GM23338 (cell line): ENCODE data around the gene SHISAL2A. TPM values are rescaled to one million over a fixed set of nuclear protein-coding genes. Genes with fewer than 3 reads are reported as not detected.

Experiments used
- ATAC-seq: fragments of 200-7000 bp; cut with Tn5 transposase; 3 replicates; pipeline ENCODE4 v1.9.1; 2020
- DNase-seq: peaks from one replicate; pipeline ENCODE4 v3.0.0-alpha.2; 2015; ENCODE audit warnings: low spot score
- H2AFZ ChIP-seq: fragments of 200-600 bp; sonication (generic); 2 replicates; pipeline ENCODE4 v1.8.0; 2016; ENCODE audit warnings: antibody characterized with exemption, mild to moderate bottlenecking, moderate library complexity
- H3F3A ChIP-seq: fragments of 200-600 bp; sonication (generic); replicated peaks from 2 replicates; pipeline ENCODE4 v1.8.0; 2017; ENCODE audit warnings: antibody characterized with exemption, mixed run types, low read depth
- H3K27ac ChIP-seq: fragments of 200-600 bp; sonication (generic); 2 replicates; pipeline ENCODE4 v1.6.1; 2016; ENCODE audit warnings: low read depth
- H3K27me3 ChIP-seq: fragments of 200-600 bp; sonication (generic); 2 replicates; pipeline ENCODE4 v1.8.0; 2016; ENCODE audit warnings: mild to moderate bottlenecking, mixed run types, moderate library complexity; ENCODE audit not compliant: insufficient read depth
- H3K36me3 ChIP-seq: fragments of 200-600 bp; sonication (generic); 2 replicates; pipeline ENCODE4 v1.8.0; 2016; ENCODE audit warnings: mild to moderate bottlenecking; ENCODE audit not compliant: insufficient read depth
- H3K4me1 ChIP-seq: fragments of 200-600 bp; sonication (generic); 2 replicates; pipeline ENCODE4 v1.8.0; 2016; ENCODE audit warnings: mild to moderate bottlenecking, moderate library complexity; ENCODE audit not compliant: insufficient read depth
- H3K4me2 ChIP-seq: fragments of 200-600 bp; sonication (generic); 2 replicates; pipeline ENCODE4 v1.7.1; 2017; ENCODE audit warnings: mixed run types
- H3K4me3 ChIP-seq: fragments of 200-600 bp; sonication (generic); 2 replicates; pipeline ENCODE4 v1.6.1; 2016; ENCODE audit warnings: mixed run types
- H3K79me2 ChIP-seq: fragments of 200-600 bp; sonication (generic); replicated peaks from 2 replicates; pipeline ENCODE4 v1.8.0; 2017; ENCODE audit warnings: mild to moderate bottlenecking; ENCODE audit not compliant: insufficient read depth
- H3K9me2 ChIP-seq: fragments of 200-600 bp; sonication (generic); 2 replicates; pipeline ENCODE4 v1.8.0; 2017; ENCODE audit not compliant: insufficient read depth
- H4K20me1 ChIP-seq: fragments of 200-600 bp; sonication (generic); replicated peaks from 2 replicates; pipeline ENCODE4 v1.8.0; 2017; ENCODE audit warnings: mild to moderate bottlenecking; ENCODE audit not compliant: insufficient read depth
- H3K27ac Mint-ChIP-seq: 2 replicates; pipeline ENCODE4 v1.8.0; 2020; ENCODE audit warnings: inconsistent platforms, mild to moderate bottlenecking, moderate library complexity, mixed read lengths
- H3K27me3 Mint-ChIP-seq: 3 replicates; pipeline ENCODE4 v1.8.0; 2022; ENCODE audit warnings: low read depth, mild to moderate bottlenecking, moderate library complexity, mixed read lengths, inconsistent platforms; ENCODE audit not compliant: insufficient read depth, poor library complexity
- H3K36me3 Mint-ChIP-seq: 3 replicates; pipeline ENCODE4 v1.8.0; 2021; ENCODE audit warnings: low read depth, mild to moderate bottlenecking, inconsistent platforms, moderate library complexity, mixed read lengths
- H3K4me1 Mint-ChIP-seq: 3 replicates; pipeline ENCODE4 v1.8.0; 2020; ENCODE audit warnings: mild to moderate bottlenecking, inconsistent platforms, mixed read lengths
- H3K4me3 Mint-ChIP-seq: 3 replicates; pipeline ENCODE4 v1.8.0; 2021; ENCODE audit warnings: moderate library complexity, mild to moderate bottlenecking, inconsistent platforms, mixed read lengths
- H3K9me3 Mint-ChIP-seq: 3 replicates; pipeline ENCODE4 v1.8.0; 2020; ENCODE audit warnings: moderate library complexity, mild to moderate bottlenecking, inconsistent platforms, mixed read lengths
- CREB1 ChIP-seq: fragments of 250-450 bp; sonication (Bioruptor Pico); IDR thresholded peaks from 2 replicates; pipeline ENCODE4 v1.5.0; 2020; ENCODE audit warnings: low read depth, mild to moderate bottlenecking, moderate library complexity
- EZH2 ChIP-seq: fragments of 200-600 bp; sonication (generic); IDR thresholded peaks from one replicate; pipeline ENCODE4 v1.8.0; 2017; ENCODE audit warnings: antibody characterized with exemption, mild to moderate bottlenecking, low read depth; ENCODE audit not compliant: unreplicated experiment
- EZH2phosphoT487 ChIP-seq: fragments of 200-600 bp; sonication (generic); IDR thresholded peaks from one replicate; pipeline ENCODE4 v1.8.1; 2018; ENCODE audit warnings: antibody characterized with exemption; ENCODE audit not compliant: unreplicated experiment
- JUNB ChIP-seq: IDR thresholded peaks from one replicate; pipeline ENCODE4 v1.6.1; 2016; ENCODE audit warnings: antibody characterized with exemption; ENCODE audit not compliant: unreplicated experiment
- NANOG ChIP-seq: IDR thresholded peaks from 2 replicates; pipeline ENCODE4 v1.6.1; 2016; ENCODE audit warnings: antibody characterized with exemption, borderline replicate concordance
- POLR2AphosphoS5 ChIP-seq: IDR thresholded peaks from 2 replicates; pipeline ENCODE4 v1.6.1; 2016; ENCODE audit warnings: antibody characterized with exemption, low read depth
- STAT1 ChIP-seq: IDR thresholded peaks from one replicate; pipeline ENCODE4 v1.6.1; 2016; ENCODE audit warnings: antibody characterized with exemption; ENCODE audit not compliant: unreplicated experiment
- ZNF114 ChIP-seq: fragments of 250-450 bp; sonication (Bioruptor Pico); IDR thresholded peaks from 2 replicates; pipeline ENCODE4 v1.5.0; 2020; ENCODE audit warnings: mild to moderate bottlenecking, moderate library complexity
- ZNF331 ChIP-seq: fragments of 250-450 bp; sonication (Bioruptor Pico); IDR thresholded peaks from 2 replicates; pipeline ENCODE4 v1.5.0; 2020; ENCODE audit warnings: low read depth, mild to moderate bottlenecking, moderate library complexity
- polyA plus RNA-seq: library from polyadenylated mRNA; unstranded; fragments of >200 nt; fragmentation: Nextera tagmentation; extraction: Ambion mirVana; gene quantifications from 2 replicates; pipeline ENCODE4 v1.2.1, GENCODE V29; 2016
- total RNA-seq: library from RNA; depleted of rRNA; stranded (reverse); fragments of >200 nt; shearing (Covaris generic); gene quantifications from 2 replicates; pipeline ENCODE4 v1.2.3, GENCODE V29; 2014
- TF ChIP-seq, protein P1 (sequence below): IDR thresholded peaks from 2 replicates; pipeline ENCODE4 v1.6.1; 2016; ENCODE audit warnings: antibody characterized with exemption
- TF ChIP-seq, protein P2 (sequence below): fragments of 250-450 bp; sonication (Bioruptor Pico); IDR thresholded peaks from 2 replicates; pipeline ENCODE4 v1.5.0; 2020; ENCODE audit warnings: mild to moderate bottlenecking, moderate library complexity
- TF ChIP-seq, protein P3 (sequence below): IDR thresholded peaks from one replicate; pipeline ENCODE4 v1.6.1; 2018; ENCODE audit warnings: antibody characterized with exemption; ENCODE audit not compliant: unreplicated experiment
- TF ChIP-seq, protein P4 (sequence below), 2 experiments: fragments of 200-600 bp in 1 of 2; sonication (generic) in 1 of 2; conservative IDR thresholded peaks; 2 replicates each; pipeline versions ENCODE4 v1.5.1 to v1.6.1; 2016 to 2017; ENCODE audit warnings: antibody characterized with exemption in 2 of 2, low read depth in 2 of 2, mild to moderate bottlenecking in 2 of 2, moderate library complexity in 1 of 2

The SHISAL2A gene
- total and polyA plus RNA-seq, 2 experiments from 2014 or later, result 0.10 to 1.2 TPM

DNA sequence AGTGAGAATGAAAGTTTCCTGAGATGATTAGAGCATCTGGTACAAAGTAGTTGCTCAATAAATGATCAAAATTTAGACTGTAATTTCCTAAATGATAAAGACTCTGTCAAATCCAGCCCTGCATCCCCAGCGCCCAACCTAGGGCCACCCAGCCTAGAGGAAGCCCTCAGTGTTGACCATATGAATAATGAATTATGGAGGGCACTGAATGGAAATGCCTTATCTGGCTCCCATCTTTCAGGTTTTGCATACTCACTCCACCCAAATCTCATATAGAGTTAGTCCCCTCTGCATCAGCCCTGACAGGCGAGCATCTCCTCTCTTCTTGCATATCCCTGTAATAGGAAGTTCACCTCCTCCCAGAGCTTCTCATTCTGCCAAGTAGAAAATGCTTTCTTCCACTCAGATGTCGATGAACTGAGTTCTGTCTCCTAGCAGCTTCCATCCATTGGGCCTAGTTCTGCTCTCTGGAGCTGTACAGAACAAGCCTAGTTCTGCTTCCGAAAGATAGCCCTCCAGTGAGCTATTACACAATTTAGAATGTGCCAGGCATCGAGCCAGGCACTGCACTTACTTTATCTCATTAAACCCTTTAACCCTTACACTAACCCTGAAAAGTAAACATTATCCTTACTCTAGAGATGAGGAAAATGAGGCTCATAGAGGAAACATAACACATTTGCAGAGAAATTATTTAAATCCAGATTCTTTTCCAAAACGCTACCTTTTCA, 44.3 kb downstream of the SHISAL2A start:
- H3K4me1 ChIP-seq, result no peaks in the 10 kb centered on the region; the same call in 1 of the 2 replicates
- DNase-seq (no peak), ATAC-seq (no peak)
- H3K79me2 ChIP-seq, result no peaks in the 10 kb centered on the region
- Mint-ChIP-seq H3K4me3 (no peak overlapping the region), H3K4me1 (peaks cover 24% of the 10 kb centered on the region), H3K27ac (no peak overlapping the region), H3K27me3 (peaks cover 9% of the 10 kb centered on the region), H3K36me3 (no peaks in the 10 kb centered on the region), H3K9me3 (no peaks in the 10 kb centered on the region)
- no peaks in the 10 kb centered on the region for H3F3A ChIP-seq
- H4K20me1 ChIP-seq, result no peaks in the 10 kb centered on the region
- no peak for TF ChIP-seq CREB1 (CRISPR knock-in tag)
- TF ChIP-seq, protein P1, sequence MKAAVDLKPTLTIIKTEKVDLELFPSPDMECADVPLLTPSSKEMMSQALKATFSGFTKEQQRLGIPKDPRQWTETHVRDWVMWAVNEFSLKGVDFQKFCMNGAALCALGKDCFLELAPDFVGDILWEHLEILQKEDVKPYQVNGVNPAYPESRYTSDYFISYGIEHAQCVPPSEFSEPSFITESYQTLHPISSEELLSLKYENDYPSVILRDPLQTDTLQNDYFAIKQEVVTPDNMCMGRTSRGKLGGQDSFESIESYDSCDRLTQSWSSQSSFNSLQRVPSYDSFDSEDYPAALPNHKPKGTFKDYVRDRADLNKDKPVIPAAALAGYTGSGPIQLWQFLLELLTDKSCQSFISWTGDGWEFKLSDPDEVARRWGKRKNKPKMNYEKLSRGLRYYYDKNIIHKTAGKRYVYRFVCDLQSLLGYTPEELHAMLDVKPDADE, result no peak
- TF ChIP-seq EZH2phosphoT487, result no peak
- TF ChIP-seq, protein P2, sequence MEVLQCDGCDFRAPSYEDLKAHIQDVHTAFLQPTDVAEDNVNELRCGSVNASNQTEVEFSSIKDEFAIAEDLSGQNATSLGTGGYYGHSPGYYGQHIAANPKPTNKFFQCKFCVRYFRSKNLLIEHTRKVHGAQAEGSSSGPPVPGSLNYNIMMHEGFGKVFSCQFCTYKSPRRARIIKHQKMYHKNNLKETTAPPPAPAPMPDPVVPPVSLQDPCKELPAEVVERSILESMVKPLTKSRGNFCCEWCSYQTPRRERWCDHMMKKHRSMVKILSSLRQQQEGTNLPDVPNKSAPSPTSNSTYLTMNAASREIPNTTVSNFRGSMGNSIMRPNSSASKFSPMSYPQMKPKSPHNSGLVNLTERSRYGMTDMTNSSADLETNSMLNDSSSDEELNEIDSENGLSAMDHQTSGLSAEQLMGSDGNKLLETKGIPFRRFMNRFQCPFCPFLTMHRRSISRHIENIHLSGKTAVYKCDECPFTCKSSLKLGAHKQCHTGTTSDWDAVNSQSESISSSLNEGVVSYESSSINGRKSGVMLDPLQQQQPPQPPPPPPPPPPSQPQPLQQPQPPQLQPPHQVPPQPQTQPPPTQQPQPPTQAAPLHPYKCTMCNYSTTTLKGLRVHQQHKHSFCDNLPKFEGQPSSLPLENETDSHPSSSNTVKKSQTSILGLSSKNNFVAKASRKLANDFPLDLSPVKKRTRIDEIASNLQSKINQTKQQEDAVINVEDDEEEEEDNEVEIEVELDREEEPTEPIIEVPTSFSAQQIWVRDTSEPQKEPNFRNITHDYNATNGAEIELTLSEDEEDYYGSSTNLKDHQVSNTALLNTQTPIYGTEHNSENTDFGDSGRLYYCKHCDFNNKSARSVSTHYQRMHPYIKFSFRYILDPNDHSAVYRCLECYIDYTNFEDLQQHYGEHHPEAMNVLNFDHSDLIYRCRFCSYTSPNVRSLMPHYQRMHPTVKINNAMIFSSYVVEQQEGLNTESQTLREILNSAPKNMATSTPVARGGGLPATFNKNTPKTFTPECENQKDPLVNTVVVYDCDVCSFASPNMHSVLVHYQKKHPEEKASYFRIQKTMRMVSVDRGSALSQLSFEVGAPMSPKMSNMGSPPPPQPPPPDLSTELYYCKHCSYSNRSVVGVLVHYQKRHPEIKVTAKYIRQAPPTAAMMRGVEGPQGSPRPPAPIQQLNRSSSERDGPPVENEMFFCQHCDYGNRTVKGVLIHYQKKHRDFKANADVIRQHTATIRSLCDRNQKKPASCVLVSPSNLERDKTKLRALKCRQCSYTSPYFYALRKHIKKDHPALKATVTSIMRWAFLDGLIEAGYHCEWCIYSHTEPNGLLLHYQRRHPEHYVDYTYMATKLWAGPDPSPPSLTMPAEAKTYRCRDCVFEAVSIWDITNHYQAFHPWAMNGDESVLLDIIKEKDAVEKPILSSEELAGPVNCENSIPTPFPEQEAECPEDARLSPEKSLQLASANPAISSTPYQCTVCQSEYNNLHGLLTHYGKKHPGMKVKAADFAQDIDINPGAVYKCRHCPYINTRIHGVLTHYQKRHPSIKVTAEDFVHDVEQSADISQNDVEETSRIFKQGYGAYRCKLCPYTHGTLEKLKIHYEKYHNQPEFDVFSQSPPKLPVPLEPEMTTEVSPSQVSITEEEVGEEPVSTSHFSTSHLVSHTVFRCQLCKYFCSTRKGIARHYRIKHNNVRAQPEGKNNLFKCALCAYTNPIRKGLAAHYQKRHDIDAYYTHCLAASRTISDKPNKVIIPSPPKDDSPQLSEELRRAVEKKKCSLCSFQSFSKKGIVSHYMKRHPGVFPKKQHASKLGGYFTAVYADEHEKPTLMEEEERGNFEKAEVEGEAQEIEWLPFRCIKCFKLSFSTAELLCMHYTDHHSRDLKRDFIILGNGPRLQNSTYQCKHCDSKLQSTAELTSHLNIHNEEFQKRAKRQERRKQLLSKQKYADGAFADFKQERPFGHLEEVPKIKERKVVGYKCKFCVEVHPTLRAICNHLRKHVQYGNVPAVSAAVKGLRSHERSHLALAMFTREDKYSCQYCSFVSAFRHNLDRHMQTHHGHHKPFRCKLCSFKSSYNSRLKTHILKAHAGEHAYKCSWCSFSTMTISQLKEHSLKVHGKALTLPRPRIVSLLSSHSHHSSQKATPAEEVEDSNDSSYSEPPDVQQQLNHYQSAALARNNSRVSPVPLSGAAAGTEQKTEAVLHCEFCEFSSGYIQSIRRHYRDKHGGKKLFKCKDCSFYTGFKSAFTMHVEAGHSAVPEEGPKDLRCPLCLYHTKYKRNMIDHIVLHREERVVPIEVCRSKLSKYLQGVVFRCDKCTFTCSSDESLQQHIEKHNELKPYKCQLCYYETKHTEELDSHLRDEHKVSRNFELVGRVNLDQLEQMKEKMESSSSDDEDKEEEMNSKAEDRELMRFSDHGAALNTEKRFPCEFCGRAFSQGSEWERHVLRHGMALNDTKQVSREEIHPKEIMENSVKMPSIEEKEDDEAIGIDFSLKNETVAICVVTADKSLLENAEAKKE (CRISPR knock-in tag), result no peak
- TF ChIP-seq EZH2, result no peak
- TF ChIP-seq, protein P3, sequence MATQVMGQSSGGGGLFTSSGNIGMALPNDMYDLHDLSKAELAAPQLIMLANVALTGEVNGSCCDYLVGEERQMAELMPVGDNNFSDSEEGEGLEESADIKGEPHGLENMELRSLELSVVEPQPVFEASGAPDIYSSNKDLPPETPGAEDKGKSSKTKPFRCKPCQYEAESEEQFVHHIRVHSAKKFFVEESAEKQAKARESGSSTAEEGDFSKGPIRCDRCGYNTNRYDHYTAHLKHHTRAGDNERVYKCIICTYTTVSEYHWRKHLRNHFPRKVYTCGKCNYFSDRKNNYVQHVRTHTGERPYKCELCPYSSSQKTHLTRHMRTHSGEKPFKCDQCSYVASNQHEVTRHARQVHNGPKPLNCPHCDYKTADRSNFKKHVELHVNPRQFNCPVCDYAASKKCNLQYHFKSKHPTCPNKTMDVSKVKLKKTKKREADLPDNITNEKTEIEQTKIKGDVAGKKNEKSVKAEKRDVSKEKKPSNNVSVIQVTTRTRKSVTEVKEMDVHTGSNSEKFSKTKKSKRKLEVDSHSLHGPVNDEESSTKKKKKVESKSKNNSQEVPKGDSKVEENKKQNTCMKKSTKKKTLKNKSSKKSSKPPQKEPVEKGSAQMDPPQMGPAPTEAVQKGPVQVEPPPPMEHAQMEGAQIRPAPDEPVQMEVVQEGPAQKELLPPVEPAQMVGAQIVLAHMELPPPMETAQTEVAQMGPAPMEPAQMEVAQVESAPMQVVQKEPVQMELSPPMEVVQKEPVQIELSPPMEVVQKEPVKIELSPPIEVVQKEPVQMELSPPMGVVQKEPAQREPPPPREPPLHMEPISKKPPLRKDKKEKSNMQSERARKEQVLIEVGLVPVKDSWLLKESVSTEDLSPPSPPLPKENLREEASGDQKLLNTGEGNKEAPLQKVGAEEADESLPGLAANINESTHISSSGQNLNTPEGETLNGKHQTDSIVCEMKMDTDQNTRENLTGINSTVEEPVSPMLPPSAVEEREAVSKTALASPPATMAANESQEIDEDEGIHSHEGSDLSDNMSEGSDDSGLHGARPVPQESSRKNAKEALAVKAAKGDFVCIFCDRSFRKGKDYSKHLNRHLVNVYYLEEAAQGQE, result no peak
- no peak for TF ChIP-seq JUNB
- no peak for TF ChIP-seq POLR2AphosphoS5
- no peak for TF ChIP-seq ZNF114 (CRISPR knock-in tag)
- no peak for TF ChIP-seq ZNF331 (CRISPR knock-in tag)
- TF ChIP-seq, protein P4, sequence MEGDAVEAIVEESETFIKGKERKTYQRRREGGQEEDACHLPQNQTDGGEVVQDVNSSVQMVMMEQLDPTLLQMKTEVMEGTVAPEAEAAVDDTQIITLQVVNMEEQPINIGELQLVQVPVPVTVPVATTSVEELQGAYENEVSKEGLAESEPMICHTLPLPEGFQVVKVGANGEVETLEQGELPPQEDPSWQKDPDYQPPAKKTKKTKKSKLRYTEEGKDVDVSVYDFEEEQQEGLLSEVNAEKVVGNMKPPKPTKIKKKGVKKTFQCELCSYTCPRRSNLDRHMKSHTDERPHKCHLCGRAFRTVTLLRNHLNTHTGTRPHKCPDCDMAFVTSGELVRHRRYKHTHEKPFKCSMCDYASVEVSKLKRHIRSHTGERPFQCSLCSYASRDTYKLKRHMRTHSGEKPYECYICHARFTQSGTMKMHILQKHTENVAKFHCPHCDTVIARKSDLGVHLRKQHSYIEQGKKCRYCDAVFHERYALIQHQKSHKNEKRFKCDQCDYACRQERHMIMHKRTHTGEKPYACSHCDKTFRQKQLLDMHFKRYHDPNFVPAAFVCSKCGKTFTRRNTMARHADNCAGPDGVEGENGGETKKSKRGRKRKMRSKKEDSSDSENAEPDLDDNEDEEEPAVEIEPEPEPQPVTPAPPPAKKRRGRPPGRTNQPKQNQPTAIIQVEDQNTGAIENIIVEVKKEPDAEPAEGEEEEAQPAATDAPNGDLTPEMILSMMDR (conservative IDR thresholded peaks at IDR 0.05; ENCODE audit: low read depth in 2 of 2), result no peak
- no peak for TF ChIP-seq STAT1
- no peak for TF ChIP-seq NANOG
- no peak overlapping the region for H3K4me3 ChIP-seq
- no peaks in the 10 kb centered on the region for H3K36me3 ChIP-seq
- H3K27ac ChIP-seq, result no peak overlapping the region
- H3K4me2 ChIP-seq, result no peak overlapping the region
- no peak overlapping the region for H2AFZ ChIP-seq
- H3K9me2 ChIP-seq, result no peaks in the 10 kb centered on the region
- H3K27me3 ChIP-seq, result no peaks in the 10 kb centered on the region
